Neural progenitor cell (in vitro differentiated cells): Measurements from ENCODE around the gene TTC39A. TPM values are rescaled to one million over a fixed set of nuclear protein-coding genes. Genes with fewer than 3 reads are reported as not detected.

ENCODE experiments used
- DNase-seq: peaks from one replicate; pipeline ENCODE4 v3.0.0-alpha.2; 2016; ENCODE audit warnings: low spot score
- H2AFZ ChIP-seq: fragments of 200-600 bp; sonication (generic); replicated peaks from 2 replicates; pipeline ENCODE4 v1.6.1; 2016; ENCODE audit warnings: antibody characterized with exemption
- H3F3A ChIP-seq: fragments of 200-600 bp; sonication (generic); 2 replicates; pipeline ENCODE4 v1.6.1; 2016; ENCODE audit warnings: antibody characterized with exemption, low read depth
- H3K27ac ChIP-seq: fragments of 200-600 bp; sonication (generic); 2 replicates; pipeline ENCODE4 v1.5.1; 2016; ENCODE audit warnings: mild to moderate bottlenecking
- H3K27me3 ChIP-seq: fragments of 200-600 bp; sonication (generic); 2 replicates; pipeline ENCODE4 v1.6.1; 2016; ENCODE audit warnings: mild to moderate bottlenecking, moderate library complexity
- H3K36me3 ChIP-seq: fragments of 200-600 bp; sonication (generic); 2 replicates; pipeline ENCODE4 v1.5.1; 2016
- H3K4me1 ChIP-seq: fragments of 200-600 bp; sonication (generic); 2 replicates; pipeline ENCODE4 v1.6.1; 2016; ENCODE audit warnings: mixed run types
- H3K4me2 ChIP-seq: fragments of 200-600 bp; sonication (generic); 2 replicates; pipeline ENCODE4 v1.6.1; 2016
- H3K4me3 ChIP-seq: fragments of 200-600 bp; sonication (generic); 2 replicates; pipeline ENCODE4 v1.5.1; 2016
- H3K79me2 ChIP-seq: fragments of 200-600 bp; sonication (generic); 2 replicates; pipeline ENCODE4 v1.6.1; 2016; ENCODE audit warnings: low read depth
- H3K9ac ChIP-seq: fragments of 200-600 bp; sonication (generic); 2 replicates; pipeline ENCODE4 v1.6.1; 2016
- H3K9me3 ChIP-seq: fragments of 200-600 bp; sonication (generic); 2 replicates; pipeline ENCODE4 v1.5.1; 2016; ENCODE audit warnings: low read depth
- H4K20me1 ChIP-seq: fragments of 200-600 bp; sonication (generic); 2 replicates; pipeline ENCODE4 v1.6.1; 2016; ENCODE audit warnings: low read depth
- H3K27ac Mint-ChIP-seq: 3 replicates; pipeline ENCODE4 v1.8.0; 2021; ENCODE audit warnings: mixed read lengths
- H3K27me3 Mint-ChIP-seq: 2 replicates; pipeline ENCODE4 v1.8.0; 2022; ENCODE audit warnings: low read depth, mild to moderate bottlenecking, inconsistent platforms, moderate library complexity, mixed read lengths; ENCODE audit not compliant: insufficient read depth
- H3K36me3 Mint-ChIP-seq: 3 replicates; pipeline ENCODE4 v1.8.0; 2021; ENCODE audit warnings: mixed read lengths
- H3K4me1 Mint-ChIP-seq: 3 replicates; pipeline ENCODE4 v1.8.0; 2021; ENCODE audit warnings: mixed read lengths
- H3K4me3 Mint-ChIP-seq: 3 replicates; pipeline ENCODE4 v1.8.0; 2021; ENCODE audit warnings: mild to moderate bottlenecking, moderate library complexity, mixed read lengths
- H3K9me3 Mint-ChIP-seq: 3 replicates; pipeline ENCODE4 v1.8.0; 2020; ENCODE audit warnings: mixed read lengths
- CTCF ChIP-seq: fragments of 200-600 bp; sonication (generic); IDR thresholded peaks from 2 replicates; pipeline ENCODE4 v1.5.1; 2017; ENCODE audit warnings: antibody characterized with exemption, mild to moderate bottlenecking
- EZH2 ChIP-seq: fragments of 200-600 bp; sonication (generic); IDR thresholded peaks from 2 replicates; pipeline ENCODE4 v1.6.1; 2017; ENCODE audit warnings: antibody characterized with exemption, mild to moderate bottlenecking, moderate library complexity
- EZH2phosphoT487 ChIP-seq: fragments of 200-600 bp; sonication (generic); IDR thresholded peaks from 2 replicates; pipeline ENCODE4 v1.6.1; 2017; ENCODE audit warnings: antibody characterized with exemption
- total RNA-seq: library from RNA; depleted of rRNA; stranded (reverse); fragments of >200 nt; gene quantifications from 2 replicates; pipeline ENCODE4 v1.2.3, GENCODE V29; 2015; ENCODE audit warnings: low replicate concordance

TTC39A gene
- total RNA-seq, 1 donor from 2014 or later: 0.94 TPM

- Histone ChIP-seq H2AFZ (no peak overlapping the region), H4K20me1 (no peaks in the 10 kb centered on the region), H3K36me3 (no peaks in the 10 kb centered on the region), H3K27ac (no peak overlapping the region), H3F3A (no peaks in the 10 kb centered on the region), H3K4me2 (no peak overlapping the region), H3K9ac (no peak overlapping the region), H3K79me2 (no peaks in the 10 kb centered on the region), H3K4me3 (no peak overlapping the region), H3K4me1 (peaks cover 6% of the 10 kb centered on the region), H3K9me3 (no peaks in the 10 kb centered on the region), H3K27me3 (no peaks in the 10 kb centered on the region)
- DNase-seq: no peak
- Mint-ChIP-seq H3K27ac (no peak overlapping the region), H3K9me3 (no peaks in the 10 kb centered on the region), H3K4me1 (peaks cover 3% of the 10 kb centered on the region), H3K27me3 (peaks cover 3% of the 10 kb centered on the region), H3K4me3 (no peak overlapping the region), H3K36me3 (no peaks in the 10 kb centered on the region)
- TF ChIP-seq EZH2phosphoT487 (no peak), EZH2 (no peak), CTCF (no peak)
Observed at GRCh38 chr1:51304360-51304759, 26.0 kb downstream of the TTC39A start.

- Histone ChIP-seq H3K9ac (no peak overlapping the region), H3K79me2 (no peaks in the 10 kb centered on the region), H3K4me2 (no peak overlapping the region), H3K27ac (no peak overlapping the region), H3K4me1 (peaks cover 6% of the 10 kb centered on the region), H3K4me3 (no peak overlapping the region), H3K27me3 (no peaks in the 10 kb centered on the region), H4K20me1 (no peaks in the 10 kb centered on the region), H3K9me3 (no peaks in the 10 kb centered on the region), H3K36me3 (no peaks in the 10 kb centered on the region), H3F3A (no peaks in the 10 kb centered on the region), H2AFZ (no peak overlapping the region)
- H3K9me3 Mint-ChIP-seq: no peaks in the 10 kb centered on the region
- H3K36me3 Mint-ChIP-seq: no peaks in the 10 kb centered on the region
- peak overlapping the region; percentile 90 for H3K27ac Mint-ChIP-seq
- no peak for TF ChIP-seq CTCF
- TF ChIP-seq EZH2phosphoT487: no peak
- no peak for TF ChIP-seq EZH2
- H3K27me3 Mint-ChIP-seq: no peaks in the 10 kb centered on the region
- DNase-seq: no peak
- peaks cover 3% of the 10 kb centered on the region for H3K4me1 Mint-ChIP-seq
- no peak overlapping the region for H3K4me3 Mint-ChIP-seq
Observed at GRCh38 chr1:51303751-51304251, 26.6 kb downstream of the TTC39A start.

GRCh38 chr1:51303315-51303714 lies 27.0 kb downstream of the TTC39A start:
- Mint-ChIP-seq H3K27ac (peak overlapping the region; percentile 90), H3K4me3 (no peak overlapping the region), H3K36me3 (no peaks in the 10 kb centered on the region), H3K27me3 (no peaks in the 10 kb centered on the region), H3K4me1 (peaks cover 3% of the 10 kb centered on the region), H3K9me3 (no peaks in the 10 kb centered on the region)
- H3K4me3 ChIP-seq: no peak overlapping the region
- no peaks in the 10 kb centered on the region for H3K9me3 ChIP-seq
- no peak overlapping the region for H3K4me2 ChIP-seq
- no peak for TF ChIP-seq CTCF
- no peak for TF ChIP-seq EZH2phosphoT487
- TF ChIP-seq EZH2: no peak
- H3K79me2 ChIP-seq: no peaks in the 10 kb centered on the region
- H3K36me3 ChIP-seq: no peaks in the 10 kb centered on the region
- H3K4me1 ChIP-seq: peaks cover 6% of the 10 kb centered on the region
- H2AFZ ChIP-seq: no peak overlapping the region
- no peaks in the 10 kb centered on the region for H3K27me3 ChIP-seq
- no peak overlapping the region for H3K9ac ChIP-seq
- H4K20me1 ChIP-seq: no peaks in the 10 kb centered on the region
- DNase-seq: no peak
- H3K27ac ChIP-seq: no peak overlapping the region
- H3F3A ChIP-seq: no peaks in the 10 kb centered on the region
